ENCODE measurements around the gene TMEM248. TPM values are rescaled to one million over a fixed set of nuclear protein-coding genes. Genes with fewer than 3 reads are reported as not detected.

Gene TMEM248
- total and polyA plus RNA-seq, 2 of the 8 experiments (the other 6 are each of a cell fraction or from before 2014, with no cell fraction given): 63.6 to 126 TPM

DNA sequence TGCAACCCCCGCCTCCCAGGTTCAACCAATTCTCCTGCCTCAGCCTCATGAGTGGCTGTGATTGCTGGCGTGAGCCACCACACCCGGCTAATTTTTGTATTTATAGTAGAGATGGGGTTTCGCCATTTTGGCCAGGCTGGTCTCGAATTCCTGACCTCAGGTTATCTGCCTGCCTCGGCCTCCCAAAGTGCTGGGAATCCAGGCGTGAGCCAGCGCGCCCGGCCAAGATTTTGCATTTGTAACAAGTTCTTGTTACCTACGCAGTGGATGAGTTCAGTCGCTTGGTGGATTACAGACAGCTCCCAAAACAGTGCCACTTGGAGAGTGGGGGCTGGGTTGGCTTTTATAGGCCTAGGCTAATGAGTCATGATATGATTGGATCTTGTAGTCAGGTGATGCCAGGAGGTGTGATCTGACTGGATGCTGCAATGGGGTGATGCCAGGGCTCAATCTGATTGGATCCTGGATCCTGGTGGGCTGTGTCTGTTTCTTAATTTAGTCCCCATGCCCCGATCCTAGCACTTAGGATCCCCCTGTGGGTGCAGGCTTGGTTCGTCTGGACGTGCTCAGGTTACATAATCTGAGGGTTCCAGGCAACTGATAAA is 54.1 kb downstream of the TMEM248 start:
- Histone ChIP-seq H3K9ac (replicated peaks in 1 of 4; ENCODE audit: extremely low read depth in 1 of 4, low read depth in 3 of 4, low read length in 3 of 4) (no peak overlapping the region), H3K4me3 (ENCODE audit: extremely low read depth in 1 of 4, insufficient read depth in 2 of 4, low read depth in 3 of 4, low read length in 4 of 4) (no peak overlapping the region), H3K4me1 (replicated peaks in 1 of 4; ENCODE audit: control insufficient read depth in 3 of 4, insufficient read depth in 4 of 4, low read length in 3 of 4) (peaks cover 0 to 1% (median 0%) of the 10 kb centered on the region in 4 experiments; a peak in 1 of 7 replicates), H2AK5ac (ENCODE audit: low read depth, low read length) (no peak overlapping the region), H3K4ac (replicated peaks; ENCODE audit: insufficient read length, low read depth, low read length) (no peak overlapping the region), H3K79me1 (ENCODE audit: low read depth, low read length) (no peaks in the 10 kb centered on the region), H2BK15ac (ENCODE audit: low read length) (no peak overlapping the region), H2BK20ac (ENCODE audit: low read length) (no peak overlapping the region), H3K27ac (ENCODE audit: low read depth, low read length) (no peak overlapping the region), H4K20me1 (replicated peaks in 1 of 2; ENCODE audit: control insufficient read depth in 1 of 2, insufficient read depth in 2 of 2, low read length in 2 of 2) (no peaks in the 10 kb centered on the region), H3K23ac (ENCODE audit: insufficient read length) (no peak overlapping the region), H3K79me2 (ENCODE audit: control insufficient read depth in 1 of 2, insufficient read depth in 2 of 2, low read length in 2 of 2) (no peaks in the 10 kb centered on the region), H4K8ac (ENCODE audit: extremely low read depth, insufficient read depth, low read length) (peak overlapping the region; percentile 65; the same call in 1 of the 2 replicates), H2BK120ac (replicated peaks; ENCODE audit: low read depth, low read length) (no peak overlapping the region), H3K9me3 (ENCODE audit: insufficient read depth in 2 of 2, low read depth in 1 of 2, low read length in 1 of 2) (peaks cover 0 to 3% of the 10 kb centered on the region in 2 experiments; a peak in 2 of 4 replicates), H3K56ac (replicated peaks; ENCODE audit: insufficient read length, low read depth, low read length) (no peak overlapping the region), H4K5ac (ENCODE audit: insufficient read length, low read depth, low read length) (no peak overlapping the region), H3K14ac (ENCODE audit: insufficient read length) (no peak overlapping the region), H2BK12ac (ENCODE audit: low read depth, low read length) (no peak overlapping the region), H2BK5ac (ENCODE audit: low read depth, low read length) (no peak overlapping the region), H3K23me2 (ENCODE audit: low read depth, low read length) (no peaks in the 10 kb centered on the region), H4K91ac (replicated peaks; ENCODE audit: insufficient read length, low read length) (no peak overlapping the region), H3K4me2 (ENCODE audit: insufficient read depth in 1 of 2, low read depth in 2 of 2, low read length in 2 of 2) (no peak overlapping the region), H3K27me3 (replicated peaks in 1 of 4; ENCODE audit: control insufficient read depth in 3 of 4, extremely low read depth in 1 of 4, insufficient read depth in 3 of 4, low read length in 3 of 4) (no peaks in the 10 kb centered on the region), H3K36me3 (ENCODE audit: control insufficient read depth in 2 of 4, insufficient read depth in 4 of 4, low read length in 3 of 4) (no peaks in the 10 kb centered on the region), H3K18ac (ENCODE audit: extremely low read depth, low read length) (no peak overlapping the region), H2AFZ (ENCODE audit: low read length) (no peak overlapping the region)
- ChIA-PET CTCF (ENCODE audit: partially characterized antibody) (no interaction called here), POLR2A (ENCODE audit: partially characterized antibody) (no interaction called here)
- WGBS, 2 experiments (ENCODE audit: extremely low coverage in 1 of 2, insufficient coverage in 1 of 2, insufficient read length in 1 of 2, insufficient replicate concordance in 2 of 2, low coverage in 1 of 2, low lambda C conversion rate in 2 of 2, missing lambda C conversion rate in 1 of 2): 87% methylated on average over 15 of the region's 15 CpGs; no CpG with 5 or more reads in 1 of the 2 experiments
- FAIRE-seq: no peak
- no peak for DNase-seq (ENCODE audit: low read depth in 1 of 2, low spot score in 2 of 2)
- TF ChIP-seq SRF (IDR thresholded peaks at IDR 0.05; ENCODE audit: low read depth, low read length): no peak
- TF ChIP-seq, protein P1, sequence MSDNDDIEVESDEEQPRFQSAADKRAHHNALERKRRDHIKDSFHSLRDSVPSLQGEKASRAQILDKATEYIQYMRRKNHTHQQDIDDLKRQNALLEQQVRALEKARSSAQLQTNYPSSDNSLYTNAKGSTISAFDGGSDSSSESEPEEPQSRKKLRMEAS (IDR thresholded peaks at IDR 0.05): no peak
- TF ChIP-seq SIN3A (conservative IDR thresholded peaks at IDR 0.05 in 1 of 2, IDR thresholded peaks at IDR 0.05 in 1 of 2; ENCODE audit: low read depth in 1 of 2, low read length in 2 of 2): no peak
- TF ChIP-seq BACH1 (IDR thresholded peaks at IDR 0.05; ENCODE audit: low read length): no peak
- TF ChIP-seq JUN (IDR thresholded peaks at IDR 0.05; ENCODE audit: low read depth, low read length): no peak
- TF ChIP-seq POLR2A (IDR thresholded peaks at IDR 0.05; ENCODE audit: control extremely low read depth in 1 of 2, low read depth in 2 of 2, low read length in 2 of 2): no peak
- no peak for TF ChIP-seq HDAC6 (IDR thresholded peaks at IDR 0.05; ENCODE audit: low read depth, low read length)
- no peak for TF ChIP-seq CTBP2 (IDR thresholded peaks at IDR 0.05; ENCODE audit: borderline replicate concordance, insufficient read depth, insufficient read length, low read length)
- peak; percentile 61; the same call in 1 of the 2 replicates for TF ChIP-seq TBP (IDR thresholded peaks at IDR 0.05; ENCODE audit: low read depth, low read length)
- no peak for TF ChIP-seq HDAC2 (IDR thresholded peaks at IDR 0.05; ENCODE audit: borderline replicate concordance in 1 of 2, low read depth in 2 of 2, low read length in 2 of 2)
- no peak for TF ChIP-seq RAD21 (IDR thresholded peaks at IDR 0.05 in 1 of 2, conservative IDR thresholded peaks at IDR 0.05 in 1 of 2; ENCODE audit: low read depth in 2 of 2, low read length in 2 of 2)
- TF ChIP-seq SP1 (IDR thresholded peaks at IDR 0.05; ENCODE audit: low read depth, low read length): peak; percentile 65
- TF ChIP-seq NANOG (IDR thresholded peaks at IDR 0.05; ENCODE audit: insufficient read depth, low read depth, low read length, poor library complexity, severe bottlenecking): no peak

Data from H1 (cell line).